HCT116 (cell line): ENCODE measurements around the gene TOX2. TPM values are rescaled to one million over a fixed set of nuclear protein-coding genes. Genes with fewer than 3 reads are reported as not detected.

Source experiments
- ATAC-seq: fragments of 200-7000 bp; cut with Tn5 transposase; 2 replicates; pipeline ENCODE4 v1.9.1; 2020; ENCODE audit warnings: mild to moderate bottlenecking, moderate library complexity
- BruUV-seq: library from RNA; stranded (reverse); fragments of 400-500 nt; replicated peaks from 2 replicates; lab custom pipeline; 2021; lab: Mats Ljungman, UMichigan
- CTCF ChIA-PET: fragments of 300-600 bp; sonication (Branson Sonifier 250); formaldehyde crosslinking; loops from one replicate; lab custom pipeline; 2021; ENCODE audit warnings: antibody characterized with exemption; lab: Charles Lee
- POLR2A ChIA-PET: fragments of 300-600, 350-600 bp; sonication (Branson Sonifier 250); formaldehyde crosslinking; loops from one replicate; lab custom pipeline; 2021; ENCODE audit warnings: antibody characterized with exemption; lab: Charles Lee
- RAD21 ChIA-PET, 2 experiments: fragments of 300-600 bp; sonication (Branson Sonifier 250); formaldehyde crosslinking; loops; one replicate each; lab custom pipeline; 2023; ENCODE audit warnings: low total read pairs in 2 of 2; ENCODE audit not compliant: uncharacterized antibody in 2 of 2, unreplicated experiment in 2 of 2, low non-redundant PET in 1 of 2; lab: Charles Lee
- DNase-seq: peaks from one replicate; pipeline ENCODE4 v3.0.0-alpha.2; 2010; ENCODE audit warnings: low read depth, low spot score
- H2AFZ ChIP-seq: fragments of 200-600 bp; shearing (Covaris generic), sonication (generic); 2 replicates; pipeline ENCODE4 v1.6.1; 2017; ENCODE audit warnings: low read depth, mixed run types, mixed read lengths, antibody characterized with exemption, low read length; ENCODE audit not compliant: poor library complexity, severe bottlenecking
- H3K27ac ChIP-seq: 2 replicates; pipeline ENCODE4 v1.5.1; 2012; ENCODE audit warnings: low read depth, low read length
- H3K27me3 ChIP-seq: fragments of 200-600 bp; sonication (generic); 2 replicates; pipeline ENCODE4 v1.6.1; 2016; ENCODE audit warnings: mixed run types, low read length, mixed read lengths; ENCODE audit not compliant: insufficient read depth
- H3K36me3 ChIP-seq, 2 experiments: fragments of 200-500 bp in 1 of 2; fragments of 200-600 bp in 1 of 2; sonication (Bioruptor generic) in 1 of 2; sonication (generic) in 1 of 2; 2 replicates each; pipeline versions ENCODE4 v1.5.1 to v1.6.1; 2014 to 2016; ENCODE audit warnings: low read length in 2 of 2, inconsistent platforms in 1 of 2, mixed read lengths in 1 of 2, mixed run types in 1 of 2; ENCODE audit not compliant: insufficient read depth in 2 of 2, control insufficient read depth in 1 of 2
- H3K4me1 ChIP-seq, 2 experiments: fragments of 200-600 bp in 1 of 2; sonication (generic) in 1 of 2; 2 replicates each; pipeline versions ENCODE4 v1.5.1 to v1.6.1; 2012 to 2017; ENCODE audit warnings: low read length in 2 of 2, inconsistent platforms in 1 of 2, mild to moderate bottlenecking in 1 of 2, mixed read lengths in 1 of 2, mixed run types in 1 of 2, moderate library complexity in 1 of 2; ENCODE audit not compliant: insufficient read depth in 2 of 2, control insufficient read depth in 1 of 2
- H3K4me2 ChIP-seq: fragments of 200-600 bp; sonication (generic); 2 replicates; pipeline ENCODE4 v1.6.1; 2017; ENCODE audit warnings: mixed run types, low read length, mixed read lengths
- H3K4me3 ChIP-seq, 2 experiments: fragments of 200-600 bp in 1 of 2; sonication (generic) in 1 of 2; replicated peaks in 1 of 2; 2 replicates each; pipeline ENCODE4 v1.5.1; 2011 to 2016; ENCODE audit warnings: low read length in 2 of 2, control low read depth in 1 of 2, low read depth in 1 of 2, mild to moderate bottlenecking in 1 of 2, mixed read lengths in 1 of 2, mixed run types in 1 of 2
- H3K79me2 ChIP-seq: fragments of 200-600 bp; sonication (generic); 2 replicates; pipeline ENCODE4 v1.6.1; 2017; ENCODE audit warnings: mild to moderate bottlenecking, mixed run types, low read length, moderate library complexity, mixed read lengths; ENCODE audit not compliant: insufficient read depth
- H3K9ac ChIP-seq: fragments of 200-600 bp; sonication (generic); 2 replicates; pipeline ENCODE4 v1.6.1; 2016; ENCODE audit warnings: low read length, mixed read lengths
- H3K9me2 ChIP-seq: fragments of 200-600 bp; sonication (generic), shearing (Covaris generic); 2 replicates; pipeline ENCODE4 v1.6.1; 2017; ENCODE audit warnings: mixed run types, mild to moderate bottlenecking, moderate library complexity; ENCODE audit not compliant: insufficient read depth
- H3K9me3 ChIP-seq, 2 experiments: fragments of 200-500 bp in 1 of 2; fragments of 200-600 bp in 1 of 2; sonication (Bioruptor generic) in 1 of 2; sonication (generic) in 1 of 2; 2 replicates each; pipeline ENCODE4 v1.6.1; 2014 to 2017; ENCODE audit warnings: low read length in 2 of 2, mixed read lengths in 2 of 2, inconsistent platforms in 1 of 2, low read depth in 1 of 2, mild to moderate bottlenecking in 1 of 2, mixed run types in 1 of 2, moderate library complexity in 1 of 2; ENCODE audit not compliant: control insufficient read depth in 1 of 2, insufficient read depth in 1 of 2
- H4K20me1 ChIP-seq: fragments of 200-600 bp; sonication (generic), shearing (Covaris generic); 2 replicates; pipeline ENCODE4 v1.6.1; 2017; ENCODE audit warnings: mixed run types, mild to moderate bottlenecking, moderate library complexity; ENCODE audit not compliant: insufficient read depth
- ATF3 ChIP-seq: IDR thresholded peaks from 2 replicates; pipeline ENCODE4 v1.6.1; 2012
- CBX3 ChIP-seq: IDR thresholded peaks from 2 replicates; pipeline ENCODE4 v1.6.1; 2012; ENCODE audit warnings: low read depth
- CEBPB ChIP-seq: IDR thresholded peaks from 2 replicates; pipeline ENCODE4 v1.6.1; 2012; ENCODE audit warnings: low read depth
- ELF1 ChIP-seq: IDR thresholded peaks from 2 replicates; pipeline ENCODE4 v1.6.1; 2012; ENCODE audit warnings: low read depth, borderline replicate concordance
- EZH2phosphoT487 ChIP-seq: fragments of 200-600 bp; IDR thresholded peaks from 2 replicates; pipeline ENCODE4 v1.6.1; 2018; ENCODE audit warnings: antibody characterized with exemption, borderline replicate concordance
- JUND ChIP-seq: IDR thresholded peaks from 2 replicates; pipeline ENCODE4 v1.6.1; 2012
- POLR2A ChIP-seq: IDR thresholded peaks from 2 replicates; pipeline ENCODE4 v1.7.0; 2011; ENCODE audit warnings: borderline replicate concordance; ENCODE audit not compliant: insufficient read depth, insufficient read length; ENCODE audit errors: extremely low read depth
- POLR2AphosphoS5 ChIP-seq: IDR thresholded peaks from 2 replicates; pipeline ENCODE4 v1.6.1; 2011; ENCODE audit warnings: mild to moderate bottlenecking, low read depth, low read length, moderate library complexity
- RAD21 ChIP-seq: IDR thresholded peaks from 2 replicates; pipeline ENCODE4 v1.6.1; 2012; ENCODE audit warnings: low read depth, mild to moderate bottlenecking
- SIN3A ChIP-seq: IDR thresholded peaks from 2 replicates; pipeline ENCODE4 v1.6.1; 2012; ENCODE audit warnings: low read depth
- SP1 ChIP-seq: IDR thresholded peaks from 2 replicates; pipeline ENCODE4 v1.6.1; 2012; ENCODE audit warnings: low read depth
- SRF ChIP-seq: IDR thresholded peaks from 2 replicates; pipeline ENCODE4 v1.6.1; 2012; ENCODE audit warnings: low read depth
- TCF7L2 ChIP-seq: IDR thresholded peaks from 2 replicates; pipeline ENCODE4 v1.7.0; 2011; ENCODE audit warnings: borderline replicate concordance, inconsistent platforms; ENCODE audit not compliant: insufficient read depth, insufficient read length; ENCODE audit errors: extremely low read depth
- YY1 ChIP-seq: IDR thresholded peaks from 2 replicates; pipeline ENCODE4 v1.6.1; 2011; ENCODE audit warnings: low read length, low read depth, moderate library complexity, mild to moderate bottlenecking; ENCODE audit not compliant: insufficient replicate concordance; ENCODE audit errors: extremely low read depth
- ZFX ChIP-seq: fragments of 450-650 bp; IDR thresholded peaks from 2 replicates; pipeline ENCODE4 v1.6.1; 2017
- ZNF274 ChIP-seq: fragments of 200-500 bp; sonication (Bioruptor generic); IDR thresholded peaks from 2 replicates; pipeline ENCODE4 v1.6.1; 2014; ENCODE audit warnings: mild to moderate bottlenecking, low read depth, low read length, inconsistent platforms
- intact Hi-C: fragments of 100-400 bp; cut with micrococcal nuclease; formaldehyde crosslinking; loops from 2 replicates; pipeline ENCODE4 v1.10.0; 2022
- total RNA-seq: library from RNA; stranded (reverse); gene quantifications from one replicate; pipeline ENCODE4 v1.2.1, GENCODE V29; 2021; ENCODE audit not compliant: unreplicated experiment
- TF ChIP-seq, protein P1 (sequence below), 3 experiments: fragments of 200-600 bp in 1 of 3; sonication (generic) in 1 of 3; IDR thresholded peaks in 2 of 3; conservative IDR thresholded peaks in 1 of 3; 2 replicates each; pipeline ENCODE4 v1.5.1; 2012 to 2017; ENCODE audit warnings: low read depth in 2 of 3, low read length in 2 of 3, antibody characterized with exemption in 1 of 3, borderline replicate concordance in 1 of 3, control low read depth in 1 of 3, mild to moderate bottlenecking in 1 of 3, mixed read lengths in 1 of 3, mixed run types in 1 of 3, moderate library complexity in 1 of 3; ENCODE audit not compliant: insufficient read depth in 1 of 3
- TF ChIP-seq, protein P2 (sequence below): IDR thresholded peaks from 2 replicates; pipeline ENCODE4 v1.6.1; 2012

TOX2 gene
- total RNA-seq, 1 experiment from 2014 or later: 39.6 TPM

- H2AFZ ChIP-seq: peak overlapping the region; percentile 20
- intact Hi-C loops: loop anchor here (1.0 to 10.0 kb wide), 6 partner anchors 24 to 632 kb away; partner anchors contain the start of gene TOX2
- ATAC-seq (peak; percentile 92), DNase-seq (peak; percentile 68)
- no peak overlapping the region for H3K4me3 ChIP-seq
- CTCF ChIA-PET: interaction anchor here (0.6 to 2.9 kb wide), 13 partner anchors 8 to 632 kb away, joined by 3 to 32 read pairs (median 4); no protein-coding TSS in a partner anchor
- no peak overlapping the region for H3K9ac ChIP-seq
- POLR2A ChIA-PET: no interaction called here
- RAD21 ChIA-PET: interaction anchor here (0.5 to 2.2 kb wide), 8 partner anchors 63 to 632 kb away, joined by 3 to 18 read pairs (median 3); no protein-coding TSS in a partner anchor
- peak overlapping the region; percentile 3; the same call in 1 of the 2 replicates for H3K4me2 ChIP-seq
- no peaks in the 10 kb centered on the region for H3K9me2 ChIP-seq
- BruUV-seq: no TSS peak
- no peaks in the 10 kb centered on the region for H3K9me3 ChIP-seq
- no peaks in the 10 kb centered on the region for H4K20me1 ChIP-seq
- no peaks in the 10 kb centered on the region for H3K79me2 ChIP-seq
- TF ChIP-seq ATF3 (no peak), POLR2AphosphoS5 (no peak), POLR2A (no peak), SRF (no peak), TCF7L2 (no peak), ELF1 (no peak), EZH2phosphoT487 (no peak), SP1 (no peak), JUND (no peak), YY1 (no peak), CBX3 (peak; percentile 47; the same call in 1 of the 2 replicates), SIN3A (no peak), RAD21 (peak; percentile 98), ZFX (no peak), CEBPB (no peak), ZNF274 (no peak)
- TF ChIP-seq, protein P1, sequence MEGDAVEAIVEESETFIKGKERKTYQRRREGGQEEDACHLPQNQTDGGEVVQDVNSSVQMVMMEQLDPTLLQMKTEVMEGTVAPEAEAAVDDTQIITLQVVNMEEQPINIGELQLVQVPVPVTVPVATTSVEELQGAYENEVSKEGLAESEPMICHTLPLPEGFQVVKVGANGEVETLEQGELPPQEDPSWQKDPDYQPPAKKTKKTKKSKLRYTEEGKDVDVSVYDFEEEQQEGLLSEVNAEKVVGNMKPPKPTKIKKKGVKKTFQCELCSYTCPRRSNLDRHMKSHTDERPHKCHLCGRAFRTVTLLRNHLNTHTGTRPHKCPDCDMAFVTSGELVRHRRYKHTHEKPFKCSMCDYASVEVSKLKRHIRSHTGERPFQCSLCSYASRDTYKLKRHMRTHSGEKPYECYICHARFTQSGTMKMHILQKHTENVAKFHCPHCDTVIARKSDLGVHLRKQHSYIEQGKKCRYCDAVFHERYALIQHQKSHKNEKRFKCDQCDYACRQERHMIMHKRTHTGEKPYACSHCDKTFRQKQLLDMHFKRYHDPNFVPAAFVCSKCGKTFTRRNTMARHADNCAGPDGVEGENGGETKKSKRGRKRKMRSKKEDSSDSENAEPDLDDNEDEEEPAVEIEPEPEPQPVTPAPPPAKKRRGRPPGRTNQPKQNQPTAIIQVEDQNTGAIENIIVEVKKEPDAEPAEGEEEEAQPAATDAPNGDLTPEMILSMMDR (IDR thresholded peaks at IDR 0.05 in 2 of 3, conservative IDR thresholded peaks at IDR 0.05 in 1 of 3; ENCODE audit: borderline replicate concordance in 1 of 3, insufficient read depth in 1 of 3, low read depth in 2 of 3, low read length in 2 of 3): peak; percentile 92 to 99 (median 95)
- TF ChIP-seq, protein P2, sequence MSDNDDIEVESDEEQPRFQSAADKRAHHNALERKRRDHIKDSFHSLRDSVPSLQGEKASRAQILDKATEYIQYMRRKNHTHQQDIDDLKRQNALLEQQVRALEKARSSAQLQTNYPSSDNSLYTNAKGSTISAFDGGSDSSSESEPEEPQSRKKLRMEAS: no peak
- no peaks in the 10 kb centered on the region for H3K36me3 ChIP-seq
- H3K27me3 ChIP-seq: no peaks in the 10 kb centered on the region
- no peak overlapping the region for H3K27ac ChIP-seq
- peaks cover 7 to 19% of the 10 kb centered on the region in 2 experiments for H3K4me1 ChIP-seq
Observed at GRCh38 chr20:44080646-44081267, 166.1 kb downstream of the TOX2 start.
